Loucy (cell line): Measurements from ENCODE around the gene AIG1.

Source experiments
- EZH2phosphoT487 ChIP-seq: fragments of 200-600 bp; IDR thresholded peaks from 2 replicates; pipeline ENCODE4 v1.6.1; 2018; ENCODE audit warnings: antibody characterized with exemption, mild to moderate bottlenecking, moderate library complexity, borderline replicate concordance
- TF ChIP-seq, protein P1 (sequence below): fragments of 200-600 bp; sonication (generic); conservative IDR thresholded peaks from 2 replicates; pipeline ENCODE4 v1.5.1; 2014; ENCODE audit warnings: mild to moderate bottlenecking, antibody characterized with exemption, low read length

DNA sequence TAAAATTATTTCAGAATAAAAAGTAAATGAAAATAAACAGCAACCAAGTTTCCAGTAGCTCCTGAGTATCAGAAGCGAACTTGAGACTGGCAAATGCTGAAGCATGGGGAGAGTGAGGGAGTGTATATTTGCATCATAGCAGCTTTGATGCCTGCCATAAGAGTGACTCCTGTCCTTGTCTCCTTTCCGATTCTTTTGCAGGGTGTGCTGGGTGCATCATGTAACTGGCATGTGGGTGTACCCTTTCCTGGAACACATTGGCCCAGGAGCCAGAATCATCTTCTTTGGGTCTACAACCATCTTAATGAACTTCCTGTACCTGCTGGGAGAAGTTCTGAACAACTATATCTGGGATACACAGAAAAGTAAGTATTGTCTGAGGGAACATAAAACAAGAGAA lies 272.4 kb downstream of the AIG1 start:
- TF ChIP-seq, protein P1, sequence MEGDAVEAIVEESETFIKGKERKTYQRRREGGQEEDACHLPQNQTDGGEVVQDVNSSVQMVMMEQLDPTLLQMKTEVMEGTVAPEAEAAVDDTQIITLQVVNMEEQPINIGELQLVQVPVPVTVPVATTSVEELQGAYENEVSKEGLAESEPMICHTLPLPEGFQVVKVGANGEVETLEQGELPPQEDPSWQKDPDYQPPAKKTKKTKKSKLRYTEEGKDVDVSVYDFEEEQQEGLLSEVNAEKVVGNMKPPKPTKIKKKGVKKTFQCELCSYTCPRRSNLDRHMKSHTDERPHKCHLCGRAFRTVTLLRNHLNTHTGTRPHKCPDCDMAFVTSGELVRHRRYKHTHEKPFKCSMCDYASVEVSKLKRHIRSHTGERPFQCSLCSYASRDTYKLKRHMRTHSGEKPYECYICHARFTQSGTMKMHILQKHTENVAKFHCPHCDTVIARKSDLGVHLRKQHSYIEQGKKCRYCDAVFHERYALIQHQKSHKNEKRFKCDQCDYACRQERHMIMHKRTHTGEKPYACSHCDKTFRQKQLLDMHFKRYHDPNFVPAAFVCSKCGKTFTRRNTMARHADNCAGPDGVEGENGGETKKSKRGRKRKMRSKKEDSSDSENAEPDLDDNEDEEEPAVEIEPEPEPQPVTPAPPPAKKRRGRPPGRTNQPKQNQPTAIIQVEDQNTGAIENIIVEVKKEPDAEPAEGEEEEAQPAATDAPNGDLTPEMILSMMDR = no peak
- TF ChIP-seq EZH2phosphoT487 = no peak
